ENCODE measurements around the gene C17orf75. TPM values are rescaled to one million over a fixed set of nuclear protein-coding genes. Genes with fewer than 3 reads are reported as not detected.

C17orf75 gene
- total and polyA plus RNA-seq, 9 donors: 13.4 to 23.8 (median 22.6) TPM

DNA sequence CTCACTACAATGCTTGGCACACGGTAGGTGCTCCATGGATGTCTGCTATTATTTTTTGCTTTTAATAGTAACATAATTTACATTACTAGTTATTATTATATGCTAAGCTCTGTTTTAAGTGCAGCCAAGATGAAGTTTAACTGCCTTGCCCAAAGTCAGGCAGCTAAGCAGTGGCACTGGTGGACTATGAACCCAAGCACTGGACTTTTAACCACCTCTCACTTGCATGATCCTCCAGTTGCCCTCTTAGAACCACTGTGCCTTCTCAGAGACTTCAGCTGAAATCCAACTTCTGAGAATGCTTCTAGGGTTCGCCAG, 6.5 kb upstream of the C17orf75 start:
- Histone ChIP-seq H3K4me1 (ENCODE audit: insufficient read depth) (peaks cover 7% of the 10 kb centered on the region), H3K9me3 (no peaks in the 10 kb centered on the region), H3K36me3 (no peaks in the 10 kb centered on the region), H3K27ac (no peak overlapping the region), H3K4me3 (no peak overlapping the region), H3K27me3 (no peaks in the 10 kb centered on the region)
- DNase-seq: no peak
- WGBS, 3 donors: 97 to 99% (median 97%) methylated on average over 2 of the region's 2 CpGs
- intact Hi-C loops (cut with DNase I): no loop called here
- no peak for TF ChIP-seq POLR2A (IDR thresholded peaks at IDR 0.05)

DNA sequence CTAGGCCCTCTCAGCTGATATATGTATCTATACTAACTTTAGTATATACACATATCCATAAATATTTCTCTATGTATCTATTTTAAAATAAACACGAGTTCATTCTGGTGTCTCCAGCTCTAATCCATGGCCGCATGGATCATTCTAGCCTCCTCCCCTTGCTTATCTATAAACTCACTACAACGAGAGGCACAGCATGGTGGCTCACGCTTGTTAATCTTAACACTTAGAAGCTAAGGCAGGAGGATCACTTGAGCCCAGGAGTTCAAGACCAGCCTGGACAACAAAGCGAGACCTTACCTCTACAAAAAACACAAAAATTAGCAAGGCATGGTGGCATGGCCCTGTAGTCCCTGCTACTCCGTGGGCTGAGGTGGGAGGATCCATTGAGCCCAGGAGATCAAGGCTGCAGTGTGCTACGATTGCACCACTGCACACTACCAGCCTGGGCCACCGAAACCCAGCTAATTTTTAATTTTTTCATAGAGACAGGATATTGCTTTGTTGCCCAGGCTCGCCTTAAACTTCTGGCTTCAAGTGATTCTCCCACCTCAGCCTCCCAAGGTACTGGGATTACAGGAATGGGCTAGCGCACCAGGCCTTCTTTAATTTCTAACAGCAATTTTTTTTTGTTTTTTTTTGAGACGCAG, 4.1 kb upstream of the C17orf75 start:
- Histone ChIP-seq H3K27ac (no peak overlapping the region), H3K4me3 (no peak overlapping the region), H3K4me1 (ENCODE audit: insufficient read depth) (peaks cover 2% of the 10 kb centered on the region), H3K9me3 (no peaks in the 10 kb centered on the region), H3K27me3 (no peaks in the 10 kb centered on the region), H3K36me3 (no peaks in the 10 kb centered on the region)
- no peak for TF ChIP-seq POLR2A (IDR thresholded peaks at IDR 0.05)
- no peak for TF ChIP-seq EP300 (IDR thresholded peaks at IDR 0.05)
- TF ChIP-seq, protein P1, sequence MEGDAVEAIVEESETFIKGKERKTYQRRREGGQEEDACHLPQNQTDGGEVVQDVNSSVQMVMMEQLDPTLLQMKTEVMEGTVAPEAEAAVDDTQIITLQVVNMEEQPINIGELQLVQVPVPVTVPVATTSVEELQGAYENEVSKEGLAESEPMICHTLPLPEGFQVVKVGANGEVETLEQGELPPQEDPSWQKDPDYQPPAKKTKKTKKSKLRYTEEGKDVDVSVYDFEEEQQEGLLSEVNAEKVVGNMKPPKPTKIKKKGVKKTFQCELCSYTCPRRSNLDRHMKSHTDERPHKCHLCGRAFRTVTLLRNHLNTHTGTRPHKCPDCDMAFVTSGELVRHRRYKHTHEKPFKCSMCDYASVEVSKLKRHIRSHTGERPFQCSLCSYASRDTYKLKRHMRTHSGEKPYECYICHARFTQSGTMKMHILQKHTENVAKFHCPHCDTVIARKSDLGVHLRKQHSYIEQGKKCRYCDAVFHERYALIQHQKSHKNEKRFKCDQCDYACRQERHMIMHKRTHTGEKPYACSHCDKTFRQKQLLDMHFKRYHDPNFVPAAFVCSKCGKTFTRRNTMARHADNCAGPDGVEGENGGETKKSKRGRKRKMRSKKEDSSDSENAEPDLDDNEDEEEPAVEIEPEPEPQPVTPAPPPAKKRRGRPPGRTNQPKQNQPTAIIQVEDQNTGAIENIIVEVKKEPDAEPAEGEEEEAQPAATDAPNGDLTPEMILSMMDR (IDR thresholded peaks at IDR 0.05): no peak
- DNase-seq: no peak
- intact Hi-C loops (cut with DNase I): no loop called here
- WGBS, 3 donors: 82 to 85% (median 84%) methylated on average over 11 of the region's 11 CpGs

DNA sequence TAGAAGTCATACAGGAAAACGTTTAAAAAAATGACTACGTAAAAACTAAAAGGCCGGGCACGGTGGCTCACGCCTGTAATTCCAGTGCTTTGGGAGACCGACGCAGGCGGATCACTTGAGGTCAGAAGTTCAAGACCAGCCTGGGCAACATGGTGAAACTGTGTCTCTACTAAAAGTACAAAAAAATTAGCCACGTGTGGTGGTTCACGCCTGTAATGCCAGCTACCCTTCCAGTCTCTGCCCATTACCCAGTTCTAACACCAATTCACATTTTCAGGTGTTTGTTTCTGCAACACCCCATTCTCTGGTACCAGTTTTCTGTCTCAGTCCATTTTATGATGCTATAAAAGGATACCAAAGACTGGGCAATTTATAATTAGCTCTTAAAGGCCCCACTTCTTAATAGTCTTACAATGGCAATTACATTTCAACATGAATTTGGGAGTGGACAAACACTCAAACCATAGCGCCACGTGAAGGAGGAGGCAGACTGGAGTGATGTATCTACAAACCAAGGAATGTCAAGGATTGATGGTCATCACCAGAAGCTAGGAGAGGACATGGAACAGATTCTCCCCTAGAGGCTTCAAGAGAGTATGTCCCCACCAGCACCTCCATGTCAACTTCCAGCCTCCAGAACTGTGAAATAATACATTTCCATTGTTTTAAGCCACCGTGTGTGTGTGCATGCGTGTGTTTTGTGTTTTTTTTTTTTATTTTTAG, 791 bp upstream of the C17orf75 start:
- TF ChIP-seq EP300 (IDR thresholded peaks at IDR 0.05): no peak
- TF ChIP-seq, protein P1 (IDR thresholded peaks at IDR 0.05): no peak
- no peak for TF ChIP-seq POLR2A (IDR thresholded peaks at IDR 0.05)
- peak overlapping the region; percentile 72 for H3K4me3 ChIP-seq
- intact Hi-C loops (cut with DNase I): no loop called here
- H3K36me3 ChIP-seq: no peaks in the 10 kb centered on the region
- no peaks in the 10 kb centered on the region for H3K9me3 ChIP-seq
- no peaks in the 10 kb centered on the region for H3K27me3 ChIP-seq
- DNase-seq: no peak
- peak overlapping the region in 1 of 2 donors; percentile 79 for H3K27ac ChIP-seq
- peaks cover 3% of the 10 kb centered on the region for H3K4me1 ChIP-seq (ENCODE audit: insufficient read depth)
- 32 to 48% (median 38%) methylated on average over 14 of the region's 14 CpGs for WGBS, 3 donors

DNA sequence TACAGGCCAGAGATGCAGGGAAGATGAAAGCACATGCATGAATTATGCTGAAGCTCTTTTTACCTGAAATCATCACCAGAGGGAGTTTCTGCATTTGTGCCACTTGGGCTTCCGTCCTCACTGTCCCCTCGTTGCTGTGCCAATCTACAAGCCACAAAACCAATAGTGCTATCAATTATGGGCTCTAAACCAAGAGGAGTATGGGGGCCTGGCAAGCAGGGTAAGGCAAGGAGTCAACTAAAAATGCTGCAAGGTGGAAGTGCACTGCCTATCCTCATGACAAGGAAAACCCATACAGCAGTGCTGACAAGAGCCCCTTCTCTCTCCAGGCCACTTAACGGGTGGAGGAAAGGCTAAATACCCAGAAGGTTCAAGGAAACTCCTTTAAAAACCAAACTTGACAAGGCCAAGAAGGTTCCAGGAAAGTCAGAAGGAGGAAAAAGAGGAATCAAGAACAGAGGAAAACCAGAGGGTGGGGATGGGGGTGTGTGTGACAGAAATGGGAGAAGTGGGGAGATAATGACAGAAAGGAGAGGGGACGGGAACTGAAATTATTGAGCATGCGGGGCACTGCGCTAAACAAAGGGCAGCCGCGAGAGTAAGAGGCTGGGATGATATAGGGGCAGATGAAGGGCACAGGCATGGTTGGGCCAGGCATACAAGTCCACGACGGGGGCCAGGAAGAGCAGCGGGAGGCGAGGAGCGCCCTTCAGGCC, 674 bp downstream of the C17orf75 start:
- TF ChIP-seq, protein P1 (IDR thresholded peaks at IDR 0.05): no peak
- no peak for TF ChIP-seq EP300 (IDR thresholded peaks at IDR 0.05)
- TF ChIP-seq POLR2A (IDR thresholded peaks at IDR 0.05): no peak
- H3K27ac ChIP-seq: peak overlapping the region; percentile 79 to 82
- no peaks in the 10 kb centered on the region for H3K9me3 ChIP-seq
- peak overlapping the region; percentile 72 for H3K4me3 ChIP-seq
- peaks cover 3% of the 10 kb centered on the region for H3K4me1 ChIP-seq (ENCODE audit: insufficient read depth)
- DNase-seq: no peak
- WGBS, 3 donors: 4 to 5% (median 5%) methylated on average over 13 of the region's 13 CpGs
- H3K36me3 ChIP-seq: no peaks in the 10 kb centered on the region
- intact Hi-C loops (cut with DNase I): no loop called here
- no peaks in the 10 kb centered on the region for H3K27me3 ChIP-seq
